Measurements from ENCODE around the gene ANKRD34A. TPM values are rescaled to one million over a fixed set of nuclear protein-coding genes. Genes with fewer than 3 reads are reported as not detected.

ANKRD34A gene
- polyA plus RNA-seq, 1 experiment = 0.83 TPM

GRCh38 chr1:145997016-145997717, 32.8 kb upstream of the ANKRD34A start:
- H3K9me3 ChIP-seq (ENCODE audit: control insufficient read depth, insufficient read depth, low read length) = no peaks in the 10 kb centered on the region
- H3K27me3 ChIP-seq (ENCODE audit: control insufficient read depth, insufficient read depth, low read length) = no peaks in the 10 kb centered on the region
- peak overlapping the region; percentile 54 for H3K27ac ChIP-seq (ENCODE audit: low read depth, low read length)
- ChIA-PET POLR2A (interaction anchor here (0.8 to 2.4 kb wide), 4 partner anchors 10 to 35 kb away, joined by 3 to 8 read pairs (median 6); partner anchors contain the start of genes ANKRD34A and POLR3GL), CTCF (interaction anchor here (1.1 to 1.5 kb wide), 4 partner anchors 10 to 19 kb away, joined by 5 to 15 read pairs (median 9); no protein-coding TSS in a partner anchor)
- no peak for DNase-seq (ENCODE audit: low read depth, low spot score)
- TF ChIP-seq CTCF (IDR thresholded peaks at IDR 0.05; ENCODE audit: low read depth, low read length) = no peak
- peak overlapping the region; percentile 67 for H3K4me3 ChIP-seq (ENCODE audit: low read depth, low read length)

DNA sequence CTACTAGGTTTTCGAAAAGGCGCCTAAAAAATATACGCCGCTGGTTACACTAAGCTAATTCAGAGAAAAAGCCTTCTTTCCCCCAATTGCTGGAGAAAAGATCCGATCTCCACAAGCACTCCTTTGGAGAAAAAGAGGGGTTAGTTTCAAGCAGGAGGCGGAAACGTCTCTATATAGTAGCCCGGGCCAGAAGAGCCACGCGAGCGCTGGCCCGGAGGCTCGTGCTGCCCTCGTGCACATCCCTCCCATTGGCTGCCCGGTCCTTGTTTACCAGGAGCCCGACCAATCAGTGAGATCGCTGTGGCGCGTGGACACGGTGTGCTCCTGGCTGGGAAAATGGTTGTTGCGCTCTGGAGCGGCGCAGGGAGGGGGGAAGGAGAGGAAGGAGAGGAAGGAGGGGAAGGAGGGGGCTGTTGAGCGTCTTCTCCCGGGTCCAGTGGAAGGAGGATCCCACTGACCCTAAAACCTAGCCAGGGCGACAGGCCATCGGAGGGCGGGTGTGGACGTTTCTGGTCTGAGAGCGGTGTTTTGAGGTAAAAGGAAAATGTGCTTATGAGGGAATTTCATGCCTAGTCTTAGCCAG, 32.1 kb upstream of the ANKRD34A start, which contains the start of gene TXNIP:
TSS of gene TXNIP (minus strand) at position 147 of the 583 bp plus-strand sequence. CDS start 313 bp downstream, outside the sequence.
- Histone ChIP-seq H3K9me3 (ENCODE audit: control insufficient read depth, insufficient read depth, low read length) (no peaks in the 10 kb centered on the region), H3K27ac (ENCODE audit: low read depth, low read length) (peak within 1 kb of the TSS; percentile 54), H3K27me3 (ENCODE audit: control insufficient read depth, insufficient read depth, low read length) (no peaks in the 10 kb centered on the region), H3K4me3 (ENCODE audit: low read depth, low read length) (peak within 1 kb of the TSS; percentile 96)
- CTCF ChIA-PET = interaction anchor here (0.9 to 1.4 kb wide), 3 partner anchors 11 to 35 kb away, joined by 4 to 6 read pairs (median 5); no protein-coding TSS in a partner anchor
- TF ChIP-seq CTCF (IDR thresholded peaks at IDR 0.05; ENCODE audit: low read depth, low read length) = no peak
- DNase-seq (ENCODE audit: low read depth, low spot score) = peak; percentile 91
- POLR2A ChIA-PET = interaction anchor here (0.8 to 2.4 kb wide), 4 partner anchors 10 to 36 kb away, joined by 3 to 8 read pairs (median 6); partner anchors contain the start of genes ANKRD34A and POLR3GL

DNA sequence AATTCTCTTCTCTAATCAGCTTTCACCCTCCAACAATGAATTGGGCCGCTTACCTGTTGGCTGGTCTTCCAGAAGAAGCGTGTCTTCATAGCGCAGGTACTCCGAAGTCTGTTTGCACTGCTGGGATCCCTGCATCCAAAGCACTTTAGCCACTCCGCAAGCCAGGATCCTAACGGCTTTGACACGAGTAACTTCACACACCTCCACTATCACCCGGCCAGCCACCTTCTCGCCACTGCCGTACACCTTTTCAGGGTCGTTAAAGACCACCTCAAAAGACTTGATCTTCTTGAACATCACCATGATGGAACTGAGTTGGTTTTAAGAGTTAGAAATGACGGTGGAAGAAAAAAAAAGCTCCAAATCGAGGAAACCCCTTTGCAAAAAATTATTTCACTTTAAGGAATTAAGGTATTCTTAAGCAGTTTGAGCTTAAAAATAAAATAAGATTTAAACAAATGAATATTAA, 31.6 kb upstream of the ANKRD34A start:
- Histone ChIP-seq H3K27me3 (ENCODE audit: control insufficient read depth, insufficient read depth, low read length) (no peaks in the 10 kb centered on the region), H3K27ac (ENCODE audit: low read depth, low read length) (no peak overlapping the region), H3K4me3 (ENCODE audit: low read depth, low read length) (peak overlapping the region; percentile 96), H3K9me3 (ENCODE audit: control insufficient read depth, insufficient read depth, low read length) (no peaks in the 10 kb centered on the region)
- TF ChIP-seq CTCF (IDR thresholded peaks at IDR 0.05; ENCODE audit: low read depth, low read length) = no peak
- ChIA-PET CTCF (interaction anchor here (0.9 to 1.4 kb wide), 3 partner anchors 12 to 36 kb away, joined by 4 to 6 read pairs (median 5); no protein-coding TSS in a partner anchor), POLR2A (interaction anchor here (1.6 to 2.4 kb wide), 2 partner anchors 11 to 17 kb away, joined by 5 to 8 read pairs; no protein-coding TSS in a partner anchor)
- no peak for DNase-seq (ENCODE audit: low read depth, low spot score)

DNA sequence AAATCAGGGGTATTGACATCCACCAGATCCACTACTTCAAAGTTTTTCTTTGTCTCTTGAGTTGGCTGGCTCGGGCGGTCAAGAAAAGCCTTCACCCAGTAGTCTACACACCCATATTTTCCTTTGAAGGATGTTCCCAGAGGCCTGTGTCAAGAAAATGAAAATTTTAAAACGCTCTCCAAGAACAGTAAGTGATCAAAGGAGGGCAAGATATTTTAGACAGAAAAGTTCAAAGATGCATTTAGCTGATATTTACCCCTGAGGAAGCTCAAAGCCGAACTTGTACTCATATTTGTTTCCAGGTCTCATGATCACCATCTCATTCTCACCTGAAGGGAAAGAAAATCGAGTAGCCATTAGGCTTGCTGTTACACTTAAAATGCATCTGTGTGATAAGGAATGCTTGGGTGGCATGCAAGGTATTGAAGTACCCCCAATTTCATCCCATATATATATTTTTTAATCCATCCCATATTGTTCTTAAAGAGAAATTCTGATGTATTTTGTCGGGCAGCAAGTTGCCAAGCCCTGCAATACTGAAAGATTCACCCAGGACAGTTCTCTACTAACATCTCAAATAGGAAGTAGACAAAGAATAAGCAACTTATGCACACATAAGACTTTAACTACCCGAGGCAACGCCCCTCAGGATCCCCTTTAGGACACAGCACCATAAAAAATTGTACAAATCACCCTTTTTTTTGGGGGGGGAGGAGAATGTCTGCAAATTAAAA, 30.9 kb upstream of the ANKRD34A start:
- Histone ChIP-seq H3K9me3 (ENCODE audit: control insufficient read depth, insufficient read depth, low read length) (no peaks in the 10 kb centered on the region), H3K27ac (ENCODE audit: low read depth, low read length) (no peak overlapping the region), H3K4me3 (ENCODE audit: low read depth, low read length) (peak overlapping the region; percentile 96), H3K27me3 (ENCODE audit: control insufficient read depth, insufficient read depth, low read length) (no peaks in the 10 kb centered on the region)
- ChIA-PET POLR2A (no interaction called here), CTCF (interaction anchor here (0.5 to 1.0 kb wide), 3 partner anchors 12 to 18 kb away, joined by 3 to 5 read pairs (median 3); no protein-coding TSS in a partner anchor)
- no peak for TF ChIP-seq CTCF (IDR thresholded peaks at IDR 0.05; ENCODE audit: low read depth, low read length)
- DNase-seq (ENCODE audit: low read depth, low spot score) = no peak

Measured in AG04450 (cell line).